HG03139 (cell line): ENCODE data around the gene ACTL9.
"Not testable (repeated sequence)": the region's sequence is repeated elsewhere in the genome, so short reads cannot be mapped to it uniquely, and the experiment has no call there.

Source experiments
- ATAC-seq: cut with Tn5 transposase; IDR thresholded peaks from one replicate; pipeline ENCODE4 v1.9.1; 2021; ENCODE audit not compliant: unreplicated experiment

ACTL9 gene

GRCh38 chr19:8698433-8699063 lies at the start of gene ACTL9:
Gene ACTL9, minus strand, starts transcription at chr19:8698795. Its CDS starts 94 bp downstream, at chr19:8698701.
- no peak for ATAC-seq

GRCh38 chr19:8739291-8740065 lies 40.9 kb upstream of the ACTL9 start:
- not testable (repeated sequence) for ATAC-seq

GRCh38 chr19:8738377-8738776 lies 39.8 kb upstream of the ACTL9 start:
- ATAC-seq = no peak

- ATAC-seq = no peak
Measured at GRCh38 chr19:8731428-8732169, 33.0 kb upstream of the ACTL9 start.

- no peak for ATAC-seq
Measured at GRCh38 chr19:8724276-8724675, 25.7 kb upstream of the ACTL9 start.

- ATAC-seq = no peak
Measured at GRCh38 chr19:8722032-8722431, 23.4 kb upstream of the ACTL9 start.

- no peak for ATAC-seq
Measured at GRCh38 chr19:8721334-8721733, 22.7 kb upstream of the ACTL9 start, which contains the start of gene OR2Z1. Gene OR2Z1, plus strand, starts transcription at chr19:8721634. Its CDS starts 9,395 bp downstream, at chr19:8731029.

GRCh38 chr19:8710337-8710736 lies 11.7 kb upstream of the ACTL9 start:
- not testable (repeated sequence) for ATAC-seq

GRCh38 chr19:8705742-8706141 lies 7.1 kb upstream of the ACTL9 start:
- no peak for ATAC-seq

GRCh38 chr19:8705304-8705703 lies 6.7 kb upstream of the ACTL9 start:
- not testable (repeated sequence) for ATAC-seq

GRCh38 chr19:8703223-8703622 lies 4.6 kb upstream of the ACTL9 start:
- no peak for ATAC-seq

GRCh38 chr19:8702350-8702749 lies 3.8 kb upstream of the ACTL9 start:
- no peak for ATAC-seq

- ATAC-seq = no peak
Measured at GRCh38 chr19:8700956-8701355, 2.4 kb upstream of the ACTL9 start.

GRCh38 chr19:8699908-8700307 lies 1.3 kb upstream of the ACTL9 start:
- ATAC-seq = no peak

- no peak for ATAC-seq
Measured at GRCh38 chr19:8697671-8698432, 743 bp downstream of the ACTL9 start.

GRCh38 chr19:8696993-8697392 lies 1.6 kb downstream of the ACTL9 start:
- no peak for ATAC-seq

- no peak for ATAC-seq
Measured at GRCh38 chr19:8695911-8696310, 2.7 kb downstream of the ACTL9 start.

GRCh38 chr19:8695501-8695900 lies 3.1 kb downstream of the ACTL9 start:
- no peak for ATAC-seq

- no peak for ATAC-seq
Measured at GRCh38 chr19:8690753-8691539, 7.6 kb downstream of the ACTL9 start.

GRCh38 chr19:8688930-8689329 lies 9.7 kb downstream of the ACTL9 start:
- ATAC-seq = no peak
